PC-9 (cell line): ENCODE measurements around the gene CYFIP2. TPM values are rescaled to one million over a fixed set of nuclear protein-coding genes. Genes with fewer than 3 reads are reported as not detected.
A peak's percentile ranks its signal among the peaks of the same experiment; 100 is the strongest.

Experiments
- BruUV-seq: library from RNA; stranded (reverse); fragments of 400-500 nt; replicated peaks from 2 replicates; lab custom pipeline; 2021; lab: Mats Ljungman, UMichigan
- CTCF ChIA-PET: fragments of 300-600 bp; sonication (Branson Sonifier 250); formaldehyde crosslinking; loops from one replicate; lab custom pipeline; 2022; ENCODE audit warnings: antibody characterized with exemption; lab: Charles Lee
- POLR2A ChIA-PET: fragments of 300-600 bp; sonication (Branson Sonifier 250); formaldehyde crosslinking; loops from one replicate; lab custom pipeline; 2022; ENCODE audit warnings: antibody characterized with exemption; ENCODE audit not compliant: unreplicated experiment; lab: Charles Lee
- DNase-seq, 2 experiments: peaks; one replicate each; pipeline versions ENCODE4 v3.0.0 to v3.0.0-alpha.2; 2015 to 2022; ENCODE audit warnings: mixed read lengths in 1 of 2
- H2AFZ ChIP-seq: fragments of 200-600 bp; sonication (generic); 2 replicates; pipeline ENCODE4 v1.8.1; 2017; ENCODE audit warnings: antibody characterized with exemption
- H3F3A ChIP-seq: fragments of 200-600 bp; sonication (generic); 2 replicates; pipeline ENCODE4 v1.8.1; 2017; ENCODE audit warnings: antibody characterized with exemption, mild to moderate bottlenecking, low read depth; ENCODE audit not compliant: insufficient read depth
- H3K27ac ChIP-seq: fragments of 200-600 bp; sonication (generic); 2 replicates; pipeline ENCODE4 v1.6.1; 2016; ENCODE audit warnings: mixed run types
- H3K27me3 ChIP-seq: fragments of 200-600 bp; sonication (generic); 2 replicates; pipeline ENCODE4 v1.6.1; 2016; ENCODE audit warnings: low read depth, mixed run types; ENCODE audit not compliant: insufficient read depth
- H3K36me3 ChIP-seq: fragments of 200-600 bp; sonication (generic); 2 replicates; pipeline ENCODE4 v1.6.1; 2016; ENCODE audit warnings: low read depth, mixed run types
- H3K4me1 ChIP-seq: fragments of 200-600 bp; sonication (generic); replicated peaks from 2 replicates; pipeline ENCODE4 v1.6.1; 2016; ENCODE audit warnings: mixed run types; ENCODE audit not compliant: insufficient read depth
- H3K4me2 ChIP-seq: fragments of 200-600 bp; sonication (generic); 2 replicates; pipeline ENCODE4 v1.6.1; 2017; ENCODE audit warnings: mixed run types
- H3K4me3 ChIP-seq: fragments of 200-600 bp; sonication (generic); 2 replicates; pipeline ENCODE4 v1.6.1; 2016; ENCODE audit warnings: mixed run types
- H3K79me2 ChIP-seq: fragments of 200-600 bp; sonication (generic); 2 replicates; pipeline ENCODE4 v1.6.1; 2017; ENCODE audit warnings: low read depth, mixed run types
- H3K9me2 ChIP-seq: fragments of 200-600 bp; sonication (generic); 2 replicates; pipeline ENCODE4 v1.8.1; 2017; ENCODE audit warnings: mild to moderate bottlenecking; ENCODE audit not compliant: insufficient read depth
- H3K9me3 ChIP-seq: fragments of 200-600 bp; sonication (generic); 2 replicates; pipeline ENCODE4 v1.8.1; 2016; ENCODE audit warnings: low read depth; ENCODE audit not compliant: insufficient read depth
- H4K20me1 ChIP-seq: fragments of 200-600 bp; sonication (generic); 2 replicates; pipeline ENCODE4 v1.8.1; 2017; ENCODE audit not compliant: insufficient read depth
- CTCF ChIP-seq: fragments of 200-600 bp; sonication (generic); conservative IDR thresholded peaks from 2 replicates; pipeline ENCODE4 v1.6.1; 2017; ENCODE audit warnings: mixed run types, antibody characterized with exemption, mild to moderate bottlenecking, moderate library complexity
- EZH2 ChIP-seq: fragments of 200-600 bp; sonication (generic); IDR thresholded peaks from 2 replicates; pipeline ENCODE4 v1.8.0; 2017; ENCODE audit warnings: antibody characterized with exemption, low read depth
- intact Hi-C: fragments of 100-400 bp; cut with micrococcal nuclease; formaldehyde crosslinking; loops from one replicate; pipeline ENCODE4 v1.10.0; 2022; ENCODE audit not compliant: unreplicated experiment
- total RNA-seq: library from RNA; stranded (reverse); gene quantifications from 2 replicates; pipeline ENCODE4 v1.2.3, GENCODE V29; 2021

CYFIP2 gene
- total RNA-seq, 1 experiment from 2014 or later = not detected

GRCh38 chr5:157388111-157388710, 122.3 kb downstream of the CYFIP2 start:
- DNase-seq = peak in 1 of 2 experiments; percentile 34
- no peaks in the 10 kb centered on the region for H3K79me2 ChIP-seq
- BruUV-seq = no TSS peak
- TF ChIP-seq EZH2 (no peak), CTCF (no peak)
- intact Hi-C loops = loop anchor here (5.0 kb wide), 1 partner anchor 169 kb away; no protein-coding TSS in a partner anchor
- H3K36me3 ChIP-seq = no peaks in the 10 kb centered on the region
- peak overlapping the region; percentile 37; the same call in 1 of the 2 replicates for H3K27ac ChIP-seq
- H3F3A ChIP-seq = peaks cover 37% of the 10 kb centered on the region
- H2AFZ ChIP-seq = 0 out of 2 replicates have a peak overlapping the region, but pooled peaks have one; percentile 20
- no peaks in the 10 kb centered on the region for H3K9me2 ChIP-seq
- no peak overlapping the region for H3K4me3 ChIP-seq
- H3K4me1 ChIP-seq = peaks cover 59% of the 10 kb centered on the region
- no peaks in the 10 kb centered on the region for H3K27me3 ChIP-seq
- no peaks in the 10 kb centered on the region for H3K9me3 ChIP-seq
- ChIA-PET POLR2A (interaction anchor here (0.7 kb wide), 1 partner anchor 65 kb away, joined by 37 read pairs; no protein-coding TSS in a partner anchor), CTCF (no interaction called here)
- H3K4me2 ChIP-seq = peak overlapping the region; percentile 39; the same call in 1 of the 2 replicates
- H4K20me1 ChIP-seq = no peaks in the 10 kb centered on the region

GRCh38 chr5:157389103-157389502, 123.2 kb downstream of the CYFIP2 start:
- no peaks in the 10 kb centered on the region for H3K9me3 ChIP-seq
- H3F3A ChIP-seq = peaks cover 37% of the 10 kb centered on the region
- no peaks in the 10 kb centered on the region for H3K27me3 ChIP-seq
- peaks cover 59% of the 10 kb centered on the region for H3K4me1 ChIP-seq
- no peaks in the 10 kb centered on the region for H3K79me2 ChIP-seq
- ChIA-PET CTCF (no interaction called here), POLR2A (no interaction called here)
- no peaks in the 10 kb centered on the region for H4K20me1 ChIP-seq
- H3K36me3 ChIP-seq = no peaks in the 10 kb centered on the region
- TF ChIP-seq CTCF = no peak
- H2AFZ ChIP-seq = no peak overlapping the region
- no TSS peak for BruUV-seq
- H3K4me3 ChIP-seq = no peak overlapping the region
- no peaks in the 10 kb centered on the region for H3K9me2 ChIP-seq
- H3K27ac ChIP-seq = no peak overlapping the region; the same call in 1 of the 2 replicates
- no peak for DNase-seq
- H3K4me2 ChIP-seq = peak overlapping the region; percentile 37; the same call in 1 of the 2 replicates
- intact Hi-C loops = loop anchor here (5.0 kb wide), 1 partner anchor 168 kb away; no protein-coding TSS in a partner anchor

- H3K4me2 ChIP-seq = peak overlapping the region; percentile 37
- POLR2A ChIA-PET = no interaction called here
- peak overlapping the region; percentile 51 for H3K27ac ChIP-seq
- no peaks in the 10 kb centered on the region for H3K9me2 ChIP-seq
- H3K79me2 ChIP-seq = no peaks in the 10 kb centered on the region
- no TSS peak for BruUV-seq
- no peaks in the 10 kb centered on the region for H3K27me3 ChIP-seq
- intact Hi-C loops = loop anchor here (1.0 to 5.0 kb wide), 4 partner anchors 42 to 341 kb away; partner anchors contain the start of genes NIPAL4 and THG1L
- CTCF ChIA-PET = interaction anchor here (0.6 to 1.3 kb wide), 7 partner anchors 47 to 1548 kb away, joined by 3 to 11 read pairs (median 3); no protein-coding TSS in a partner anchor
- peaks cover 28% of the 10 kb centered on the region for H3F3A ChIP-seq
- DNase-seq = no peak
- H4K20me1 ChIP-seq = no peaks in the 10 kb centered on the region
- H3K4me3 ChIP-seq = no peak overlapping the region
- no peak overlapping the region for H2AFZ ChIP-seq
- no peaks in the 10 kb centered on the region for H3K36me3 ChIP-seq
- no peaks in the 10 kb centered on the region for H3K9me3 ChIP-seq
- H3K4me1 ChIP-seq = peaks cover 50% of the 10 kb centered on the region
- TF ChIP-seq EZH2 (no peak), CTCF (no peak)
These were observed 124.2 kb downstream of the CYFIP2 start for GRCh38 chr5:157390133-157390532.
